A549 (cell line): ENCODE measurements around the gene WIZ.

Experiments
- CBX8 ChIP-seq: fragments of 200-600 bp; sonication (generic); IDR thresholded peaks from 2 replicates; pipeline ENCODE4 v1.6.1; 2016
- CHD2 ChIP-seq: fragments of 150-350 bp; IDR thresholded peaks from 2 replicates; pipeline ENCODE4 v1.6.1; 2014; ENCODE audit warnings: low read length; ENCODE audit not compliant: partially characterized antibody
- CTCF ChIP-seq: fragments of >200 bp; sonication (Bioruptor Twin); formaldehyde crosslinking; IDR thresholded peaks from 3 replicates; pipeline ENCODE4 v1.5.1; 2016
- ELK1 ChIP-seq: fragments of 150-350 bp; IDR thresholded peaks from 2 replicates; pipeline ENCODE4 v1.6.1; 2014; ENCODE audit warnings: low read depth, mild to moderate bottlenecking, low read length
- EP300 ChIP-seq, 2 experiments: fragments of >200 bp; sonication (Bioruptor Twin); formaldehyde crosslinking; IDR thresholded peaks; 2 replicates in 1 of 2; 3 replicates in 1 of 2; pipeline ENCODE4 v1.6.1; 2016 to 2017
- KDM1A ChIP-seq: fragments of 200-600 bp; sonication (generic); IDR thresholded peaks from 2 replicates; pipeline ENCODE4 v1.6.1; 2016; ENCODE audit warnings: low read depth, mild to moderate bottlenecking
- MAX ChIP-seq: IDR thresholded peaks from 2 replicates; pipeline ENCODE4 v1.6.1; 2012
- PBX3 ChIP-seq: IDR thresholded peaks from 2 replicates; pipeline ENCODE4 v1.6.1; 2012
- POLR2A ChIP-seq: IDR thresholded peaks from 2 replicates; pipeline ENCODE4 v1.6.1; 2012; ENCODE audit warnings: mild to moderate bottlenecking, low read length
- REST ChIP-seq: fragments of 200-600 bp; sonication (generic); IDR thresholded peaks from 2 replicates; pipeline ENCODE4 v1.6.1; 2016; ENCODE audit warnings: antibody characterized with exemption, mild to moderate bottlenecking, moderate library complexity
- RFX5 ChIP-seq: fragments of 450-650 bp; IDR thresholded peaks from 2 replicates; pipeline ENCODE4 v1.7.1; 2014; ENCODE audit warnings: antibody characterized with exemption, mild to moderate bottlenecking, moderate library complexity
- TFCP2L1 ChIP-seq: fragments of 250-450 bp; sonication (Bioruptor Pico); IDR thresholded peaks from 2 replicates; pipeline ENCODE4 v1.5.0; 2021; ENCODE audit warnings: mild to moderate bottlenecking
- TP53 ChIP-seq: fragments of 250-450 bp; sonication (Bioruptor Pico); IDR thresholded peaks from 2 replicates; pipeline ENCODE4 v1.5.0; 2021; ENCODE audit warnings: mild to moderate bottlenecking, moderate library complexity

GRCh38 chr19:15373644-15374043, 76.1 kb downstream of the WIZ start:
- TF ChIP-seq TP53 (CRISPR knock-in tag) (no peak), PBX3 (no peak), ELK1 (no peak), CTCF (no peak), TFCP2L1 (CRISPR knock-in tag) (no peak), POLR2A (no peak), MAX (no peak), CBX8 (no peak), CHD2 (no peak), REST (no peak), RFX5 (no peak), EP300 (IDR thresholded peaks at IDR 0.05) (no peak), KDM1A (no peak)
